ENCODE results near the gene ARHGAP1.

ARHGAP1 gene

GRCh38 chr11:46662366-46662765 lies 38.1 kb downstream of the ARHGAP1 start:
- no peak overlapping the region for H3K4me3 ChIP-seq (ENCODE audit: low read depth, low read length)
- H3K79me2 ChIP-seq (ENCODE audit: control insufficient read depth, insufficient read depth, low read length, poor library complexity): no peaks in the 10 kb centered on the region
- H3K27me3 ChIP-seq (ENCODE audit: insufficient read depth, low read length): no peaks in the 10 kb centered on the region
- H2BK120ac ChIP-seq (ENCODE audit: insufficient read depth, low read length, poor library complexity): no peak overlapping the region
- no peak overlapping the region for H3K4me2 ChIP-seq (ENCODE audit: low read length)
- H3K14ac ChIP-seq (ENCODE audit: low read length): no peak overlapping the region
- H3K4me1 ChIP-seq (ENCODE audit: control insufficient read depth in 1 of 2, insufficient read depth in 2 of 2, low read length in 2 of 2): peaks cover 3 to 8% of the 10 kb centered on the region in 2 experiments
- H3K23ac ChIP-seq (ENCODE audit: low read length): no peak overlapping the region
- H3K36me3 ChIP-seq (ENCODE audit: control insufficient read depth in 1 of 2, insufficient read depth in 2 of 2, low read length in 2 of 2): peaks cover 44 to 53% of the 10 kb centered on the region in 2 experiments
- no peak overlapping the region for H2AFZ ChIP-seq (ENCODE audit: insufficient read depth, low read length, poor library complexity)
- no peaks in the 10 kb centered on the region for H3K9me3 ChIP-seq (ENCODE audit: insufficient read depth, low read depth, low read length)
- H3K4ac ChIP-seq (ENCODE audit: low read depth, low read length): no peak overlapping the region
- peaks cover 2% of the 10 kb centered on the region for H3K79me1 ChIP-seq (ENCODE audit: low read length)
- no peak for DNase-seq
- H2BK5ac ChIP-seq (ENCODE audit: low read depth, low read length, poor library complexity): no peak overlapping the region
- no peak overlapping the region for H2AK5ac ChIP-seq (ENCODE audit: low read length)
- no peak overlapping the region for H2BK12ac ChIP-seq (ENCODE audit: low read length)
- no peak overlapping the region for H3K27ac ChIP-seq (ENCODE audit: low read depth, low read length)
- no peak overlapping the region for H3K18ac ChIP-seq (ENCODE audit: low read length)
- no peak overlapping the region for H4K91ac ChIP-seq (ENCODE audit: low read depth, low read length)
- H3K9ac ChIP-seq (ENCODE audit: low read length): no peak overlapping the region
- no peak overlapping the region for H4K8ac ChIP-seq (ENCODE audit: low read depth, low read length)
- H4K12ac ChIP-seq (ENCODE audit: low read depth, low read length): no peak overlapping the region

GRCh38 chr11:46661836-46662235 lies 38.6 kb downstream of the ARHGAP1 start:
- Histone ChIP-seq H3K27me3 (ENCODE audit: insufficient read depth, low read length) (no peaks in the 10 kb centered on the region), H3K27ac (ENCODE audit: low read depth, low read length) (no peak overlapping the region), H4K91ac (ENCODE audit: low read depth, low read length) (no peak overlapping the region), H2BK120ac (ENCODE audit: insufficient read depth, low read length, poor library complexity) (no peak overlapping the region), H3K36me3 (ENCODE audit: control insufficient read depth in 1 of 2, insufficient read depth in 2 of 2, low read length in 2 of 2) (peaks cover 40 to 52% of the 10 kb centered on the region in 2 experiments), H3K4me1 (ENCODE audit: control insufficient read depth in 1 of 2, insufficient read depth in 2 of 2, low read length in 2 of 2) (peaks cover 5 to 10% of the 10 kb centered on the region in 2 experiments), H3K14ac (ENCODE audit: low read length) (no peak overlapping the region), H3K23ac (ENCODE audit: low read length) (no peak overlapping the region), H3K79me2 (ENCODE audit: control insufficient read depth, insufficient read depth, low read length, poor library complexity) (no peaks in the 10 kb centered on the region), H3K79me1 (ENCODE audit: low read length) (peaks cover 2% of the 10 kb centered on the region), H2AFZ (ENCODE audit: insufficient read depth, low read length, poor library complexity) (no peak overlapping the region), H3K4me3 (ENCODE audit: low read depth, low read length) (no peak overlapping the region), H3K9me3 (ENCODE audit: insufficient read depth, low read depth, low read length) (no peaks in the 10 kb centered on the region), H4K12ac (ENCODE audit: low read depth, low read length) (no peak overlapping the region), H3K4ac (ENCODE audit: low read depth, low read length) (no peak overlapping the region), H3K4me2 (ENCODE audit: low read length) (no peak overlapping the region), H3K18ac (ENCODE audit: low read length) (no peak overlapping the region), H2BK5ac (ENCODE audit: low read depth, low read length, poor library complexity) (no peak overlapping the region), H3K9ac (ENCODE audit: low read length) (no peak overlapping the region), H2AK5ac (ENCODE audit: low read length) (no peak overlapping the region), H2BK12ac (ENCODE audit: low read length) (no peak overlapping the region), H4K8ac (ENCODE audit: low read depth, low read length) (no peak overlapping the region)
- DNase-seq: no peak

GRCh38 chr11:46659908-46660307 lies 40.5 kb downstream of the ARHGAP1 start:
- peak in 1 of 2 donors; percentile 55 for DNase-seq
- H4K91ac ChIP-seq (ENCODE audit: low read depth, low read length): no peak overlapping the region
- H3K4ac ChIP-seq (ENCODE audit: low read depth, low read length): no peak overlapping the region
- peaks cover 2% of the 10 kb centered on the region for H3K79me1 ChIP-seq (ENCODE audit: low read length)
- no peak overlapping the region for H3K9ac ChIP-seq (ENCODE audit: low read length)
- H3K23ac ChIP-seq (ENCODE audit: low read length): peak overlapping the region; percentile 35
- no peak overlapping the region for H2BK12ac ChIP-seq (ENCODE audit: low read length)
- WGBS (ENCODE audit: extremely low coverage, insufficient coverage, insufficient read length): no CpG with 5 or more reads among the region's 1 CpG
- H3K79me2 ChIP-seq (ENCODE audit: control insufficient read depth, insufficient read depth, low read length, poor library complexity): no peaks in the 10 kb centered on the region
- H2AK5ac ChIP-seq (ENCODE audit: low read length): no peak overlapping the region
- no peak overlapping the region for H3K14ac ChIP-seq (ENCODE audit: low read length)
- peaks cover 5 to 10% of the 10 kb centered on the region in 2 experiments for H3K4me1 ChIP-seq (ENCODE audit: control insufficient read depth in 1 of 2, insufficient read depth in 2 of 2, low read length in 2 of 2)
- no peaks in the 10 kb centered on the region for H3K9me3 ChIP-seq (ENCODE audit: insufficient read depth, low read depth, low read length)
- no peak overlapping the region for H4K8ac ChIP-seq (ENCODE audit: low read depth, low read length)
- H3K4me3 ChIP-seq (ENCODE audit: low read depth, low read length): no peak overlapping the region
- no peak overlapping the region for H2BK120ac ChIP-seq (ENCODE audit: insufficient read depth, low read length, poor library complexity)
- H3K18ac ChIP-seq (ENCODE audit: low read length): no peak overlapping the region
- H2AFZ ChIP-seq (ENCODE audit: insufficient read depth, low read length, poor library complexity): no peak overlapping the region
- H3K36me3 ChIP-seq (ENCODE audit: control insufficient read depth in 1 of 2, insufficient read depth in 2 of 2, low read length in 2 of 2): peaks cover 31 to 41% of the 10 kb centered on the region in 2 experiments
- H4K12ac ChIP-seq (ENCODE audit: low read depth, low read length): no peak overlapping the region
- H3K4me2 ChIP-seq (ENCODE audit: low read length): no peak overlapping the region
- no peak overlapping the region for H3K27ac ChIP-seq (ENCODE audit: low read depth, low read length)
- no peaks in the 10 kb centered on the region for H3K27me3 ChIP-seq (ENCODE audit: insufficient read depth, low read length)
- no peak overlapping the region for H2BK5ac ChIP-seq (ENCODE audit: low read depth, low read length, poor library complexity)

- no peak overlapping the region for H3K9ac ChIP-seq (ENCODE audit: low read length)
- no peak overlapping the region for H3K18ac ChIP-seq (ENCODE audit: low read length)
- WGBS (ENCODE audit: extremely low coverage, insufficient coverage, insufficient read length): no CpG with 5 or more reads among the region's 4 CpGs
- no peak overlapping the region for H2BK120ac ChIP-seq (ENCODE audit: insufficient read depth, low read length, poor library complexity)
- no peaks in the 10 kb centered on the region for H3K27me3 ChIP-seq (ENCODE audit: insufficient read depth, low read length)
- no peak overlapping the region for H3K4ac ChIP-seq (ENCODE audit: low read depth, low read length)
- peak in 1 of 2 donors; percentile 32 for DNase-seq
- H2AK5ac ChIP-seq (ENCODE audit: low read length): no peak overlapping the region
- H3K14ac ChIP-seq (ENCODE audit: low read length): no peak overlapping the region
- no peak overlapping the region for H2BK5ac ChIP-seq (ENCODE audit: low read depth, low read length, poor library complexity)
- no peak overlapping the region for H4K12ac ChIP-seq (ENCODE audit: low read depth, low read length)
- no peak overlapping the region for H2AFZ ChIP-seq (ENCODE audit: insufficient read depth, low read length, poor library complexity)
- no peak overlapping the region for H3K4me2 ChIP-seq (ENCODE audit: low read length)
- no peak overlapping the region for H2BK12ac ChIP-seq (ENCODE audit: low read length)
- H3K23ac ChIP-seq (ENCODE audit: low read length): no peak overlapping the region
- peak overlapping the region; percentile 36 for H4K91ac ChIP-seq (ENCODE audit: low read depth, low read length)
- H3K4me1 ChIP-seq (ENCODE audit: control insufficient read depth in 1 of 2, insufficient read depth in 2 of 2, low read length in 2 of 2): peaks cover 5% of the 10 kb centered on the region in 2 experiments
- H3K79me1 ChIP-seq (ENCODE audit: low read length): peaks cover 2% of the 10 kb centered on the region
- no peaks in the 10 kb centered on the region for H3K79me2 ChIP-seq (ENCODE audit: control insufficient read depth, insufficient read depth, low read length, poor library complexity)
- H4K8ac ChIP-seq (ENCODE audit: low read depth, low read length): no peak overlapping the region
- no peaks in the 10 kb centered on the region for H3K9me3 ChIP-seq (ENCODE audit: insufficient read depth, low read depth, low read length)
- H3K36me3 ChIP-seq (ENCODE audit: control insufficient read depth in 1 of 2, insufficient read depth in 2 of 2, low read length in 2 of 2): peaks cover 30 to 33% of the 10 kb centered on the region in 2 experiments
- no peak overlapping the region for H3K4me3 ChIP-seq (ENCODE audit: low read depth, low read length)
- peak overlapping the region; percentile 55 for H3K27ac ChIP-seq (ENCODE audit: low read depth, low read length)
These were observed 42.2 kb downstream of the ARHGAP1 start for GRCh38 chr11:46658259-46658658.

Measured in trophoblast cell (in vitro differentiated cells and primary cell).